ENCODE measurements around the gene PALM.
"Not testable (repeated sequence)": the region's sequence is repeated elsewhere in the genome, so short reads cannot be mapped to it uniquely, and the experiment has no call there.

The PALM gene

GRCh38 chr19:732148-733069 lies 23.7 kb downstream of the PALM start:
- DNase-seq = no peak

DNA sequence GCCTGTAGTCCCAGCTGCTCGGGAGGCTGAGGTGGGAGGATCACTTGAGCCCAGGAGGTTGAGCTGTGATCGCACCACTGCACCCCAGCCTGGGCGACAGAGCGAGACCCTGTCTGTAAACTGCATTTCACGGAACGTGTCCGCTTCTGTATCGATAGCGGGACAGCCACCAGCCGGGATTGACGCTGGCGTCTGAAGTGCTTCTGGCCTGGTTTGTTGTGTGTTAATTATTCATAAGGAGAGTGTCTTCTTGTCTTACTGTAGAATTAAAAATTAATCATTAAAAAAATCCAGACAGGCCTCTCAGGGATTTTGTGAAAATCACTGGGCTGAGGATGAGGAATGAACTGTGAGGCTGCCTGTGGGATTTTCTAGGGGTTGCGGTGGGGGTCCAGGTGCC lies 26.0 kb downstream of the PALM start:
- DNase-seq = no peak

DNA sequence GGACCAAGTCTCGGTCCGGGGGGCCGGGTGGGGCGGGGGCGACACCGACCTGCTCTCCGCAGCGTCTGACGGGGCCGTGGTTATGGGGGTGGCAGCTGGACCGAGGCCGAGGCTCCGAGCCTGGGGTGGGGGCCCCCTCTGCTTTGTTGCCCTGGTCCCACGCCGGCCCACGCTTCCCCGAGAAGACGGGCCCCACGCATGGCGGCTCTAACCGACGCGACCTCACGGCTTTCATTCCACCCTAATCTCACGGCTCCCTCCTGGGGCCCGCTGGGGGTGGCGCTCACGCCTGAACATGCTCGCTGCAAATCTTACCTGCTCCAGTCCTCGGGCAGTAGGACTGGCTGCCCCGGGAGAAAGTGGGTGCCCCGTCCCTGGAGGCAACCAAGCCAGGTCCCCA lies 27.4 kb downstream of the PALM start:
- DNase-seq = no peak

GRCh38 chr19:737591-738093 lies 28.9 kb downstream of the PALM start:
- peak in 2 of 3 experiments; percentile 20 to 46 for DNase-seq

DNA sequence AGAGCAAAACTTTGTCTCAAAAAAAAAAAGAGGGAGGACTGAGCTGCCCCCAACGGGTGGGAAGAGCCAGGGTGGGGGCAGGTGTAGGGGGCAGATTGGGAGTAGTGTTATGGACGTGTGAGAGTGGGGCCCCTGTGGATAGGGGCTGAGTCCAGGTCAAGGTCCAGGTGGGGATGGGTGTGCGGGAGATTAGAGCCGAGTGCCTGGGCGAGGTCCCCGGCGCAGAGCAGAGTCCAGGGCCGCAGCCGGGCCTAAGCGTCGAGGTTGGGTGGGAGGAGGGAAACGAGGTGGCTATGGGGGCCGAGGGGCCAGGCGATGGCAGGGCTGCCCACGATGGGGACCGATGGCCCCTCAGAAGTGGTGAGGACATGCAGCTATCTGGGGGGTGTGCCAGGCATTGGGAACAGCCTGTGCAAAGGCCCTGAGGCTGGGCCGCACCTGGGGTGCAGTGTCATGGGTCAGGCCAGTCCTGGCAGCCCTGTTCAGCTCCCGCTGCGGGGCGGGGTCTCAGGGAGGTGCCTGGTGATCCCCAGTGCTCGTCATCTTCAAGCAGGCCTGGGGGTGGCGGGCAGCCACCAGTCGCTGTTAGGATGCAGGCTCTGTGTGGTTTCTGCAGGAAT lies 29.9 kb downstream of the PALM start:
- no peak for DNase-seq

DNA sequence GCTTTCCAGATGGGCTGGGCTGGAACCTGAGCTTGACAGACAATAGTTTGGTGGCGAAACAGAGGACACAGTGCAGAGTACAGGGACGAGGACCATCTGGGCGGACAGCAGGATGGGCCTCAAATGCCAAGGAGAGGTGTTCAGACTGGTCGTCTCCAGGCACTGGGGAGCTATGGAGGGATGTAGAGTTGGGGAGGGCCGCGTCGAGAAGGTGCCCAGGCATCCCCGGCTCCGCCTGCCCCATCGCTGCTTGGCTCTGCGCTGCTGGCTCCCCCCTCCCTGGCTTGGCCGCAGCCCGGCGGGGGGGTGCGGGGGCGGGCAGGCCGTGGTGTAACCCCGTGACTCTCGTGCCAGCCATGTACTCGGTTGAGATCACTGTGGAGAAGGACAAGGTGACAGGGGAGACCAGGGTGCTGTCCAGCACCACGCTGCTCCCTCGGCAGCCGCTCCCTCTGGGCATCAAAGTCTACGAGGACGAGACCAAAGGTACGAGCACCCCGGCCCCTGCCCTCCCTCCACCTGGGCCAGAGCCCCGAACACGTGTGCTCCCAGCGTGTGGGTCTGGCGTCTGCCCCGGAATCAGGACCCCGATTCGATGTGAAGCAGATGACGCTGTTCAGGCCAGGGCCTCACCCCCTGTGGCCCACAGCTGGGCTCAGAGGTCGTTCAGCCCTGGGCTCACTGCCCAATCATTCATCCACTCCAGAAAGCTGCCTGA lies 31.4 kb downstream of the PALM start:
- DNase-seq = no peak

GRCh38 chr19:740816-741505 lies 32.2 kb downstream of the PALM start:
- DNase-seq = not testable (repeated sequence)

DNA sequence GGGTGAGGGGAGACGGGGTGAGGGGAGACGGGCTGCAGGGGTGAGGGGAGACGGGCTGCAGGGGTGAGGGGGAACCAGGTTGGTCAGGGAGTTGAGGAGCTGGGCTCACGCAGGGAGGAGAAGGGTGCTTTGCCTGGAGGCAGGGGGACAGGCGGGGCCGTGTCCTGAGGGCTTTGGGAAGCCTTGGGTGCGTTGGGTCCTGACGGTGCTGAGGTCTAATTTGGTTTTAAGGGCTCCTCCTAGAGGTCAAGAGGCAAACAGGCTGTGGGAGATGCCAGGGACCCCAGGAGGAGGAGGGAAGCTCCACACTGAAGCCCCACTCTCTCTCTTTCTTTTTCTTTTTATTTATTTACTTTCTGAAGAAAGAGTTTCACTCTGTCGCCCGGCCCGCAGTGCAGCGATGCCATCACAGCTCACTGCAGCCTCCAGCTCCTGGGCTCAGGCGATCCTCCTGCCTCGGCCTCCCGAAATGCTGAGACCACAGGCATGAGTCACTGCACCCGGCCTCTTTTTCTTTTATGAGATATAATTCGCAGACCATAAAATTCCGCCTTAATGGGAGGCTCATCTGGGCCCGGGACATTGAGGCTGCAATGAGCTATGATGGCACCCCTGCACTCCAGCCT lies 32.9 kb downstream of the PALM start:
- no peak for DNase-seq

- DNase-seq = no peak
These were observed 33.9 kb downstream of the PALM start for GRCh38 chr19:742540-743075.

- DNase-seq = peak; percentile 33 to 94 (median 67)
These were observed 34.5 kb downstream of the PALM start for GRCh38 chr19:743168-743687.

DNA sequence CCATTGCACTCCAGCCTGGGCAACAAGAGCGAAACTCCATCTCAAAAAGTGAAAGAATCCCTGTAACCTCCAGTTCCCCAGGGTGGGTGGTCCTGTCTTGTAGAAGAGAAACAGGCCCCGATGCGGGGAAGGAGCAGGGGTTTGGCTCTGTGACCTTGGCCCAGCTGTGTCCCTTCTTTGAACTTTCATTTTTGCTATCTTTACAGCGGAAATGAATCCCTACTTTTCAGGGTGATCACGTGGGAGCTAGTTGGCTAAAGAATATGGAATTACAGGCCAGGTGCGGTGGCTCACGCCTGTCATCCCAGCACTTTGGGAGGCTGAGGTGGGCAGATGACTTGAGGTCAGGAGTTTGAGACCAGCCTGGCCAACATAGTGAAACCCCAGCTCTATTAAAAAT lies 36.4 kb downstream of the PALM start:
- DNase-seq = not testable (repeated sequence)

DNA sequence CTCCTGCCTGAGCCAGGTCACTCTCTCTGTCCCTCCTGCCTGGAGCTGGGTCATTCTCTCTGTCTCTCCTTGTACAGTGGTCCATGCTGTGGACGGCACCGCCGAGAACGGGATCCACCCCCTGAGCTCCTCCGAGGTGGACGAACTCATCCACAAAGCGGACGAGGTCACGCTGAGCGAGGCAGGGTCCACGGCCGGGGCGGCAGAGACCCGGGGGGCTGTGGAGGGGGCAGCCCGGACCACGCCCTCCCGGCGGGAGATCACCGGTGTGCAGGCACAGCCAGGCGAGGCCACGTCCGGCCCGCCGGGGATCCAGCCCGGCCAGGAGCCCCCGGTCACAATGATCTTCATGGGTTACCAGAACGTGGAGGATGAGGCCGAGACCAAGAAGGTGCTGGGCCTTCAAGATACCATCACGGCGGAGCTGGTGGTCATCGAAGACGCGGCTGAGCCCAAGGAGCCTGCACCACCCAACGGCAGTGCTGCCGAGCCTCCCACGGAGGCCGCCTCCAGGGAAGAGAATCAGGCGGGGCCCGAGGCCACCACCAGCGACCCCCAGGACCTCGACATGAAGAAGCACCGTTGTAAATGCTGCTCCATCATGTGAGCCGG lies 37.6 kb downstream of the PALM start:
- DNase-seq = no peak

GRCh38 chr19:746956-747355 lies 38.2 kb downstream of the PALM start:
- DNase-seq = no peak

GRCh38 chr19:747432-748273 lies 38.9 kb downstream of the PALM start:
- DNase-seq = no peak

- DNase-seq = no peak
These were observed 39.5 kb downstream of the PALM start for GRCh38 chr19:748274-748598.

- DNase-seq = no peak
These were observed 41.1 kb downstream of the PALM start for GRCh38 chr19:749811-750210.

GRCh38 chr19:750640-751423 lies 42.1 kb downstream of the PALM start, which contains the start of gene MISP:
Gene MISP (plus strand): TSS chr19:751112. CDS start chr19:756947, 5,835 bp downstream.
- peak; percentile 81 to 95 (median 92) for DNase-seq

GRCh38 chr19:751501-752341 lies 43.0 kb downstream of the PALM start:
- no peak for DNase-seq

Data from NCI-H1417 (cell line).